H1 (cell line): ENCODE results near the gene NDUFAF3. TPM values are rescaled to one million over a fixed set of nuclear protein-coding genes. Genes with fewer than 3 reads are reported as not detected.

Experiments used
- CTCF ChIA-PET: fragments of 300-600 bp; sonication (Branson Sonifier 250); formaldehyde crosslinking; loops from one replicate; lab custom pipeline; 2021; ENCODE audit not compliant: partially characterized antibody; lab: Charles Lee
- POLR2A ChIA-PET: fragments of 300-600 bp; sonication (Branson Sonifier 250); formaldehyde crosslinking; loops from one replicate; lab custom pipeline; 2021; ENCODE audit warnings: inconsistent platforms; ENCODE audit not compliant: partially characterized antibody; lab: Charles Lee
- DNase-seq, 2 experiments: peaks; one replicate each; pipeline versions ENCODE4 v3.0.0 to v3.0.0-alpha.2; 2010 to 2022; ENCODE audit warnings: low spot score in 2 of 2, low read depth in 1 of 2, mixed read lengths in 1 of 2
- FAIRE-seq: peaks from 2 replicates; lab custom pipeline; 2011; peaks lifted over from hg19 to GRCh38; lab: Jason Lieb, UNC
- H2AFZ ChIP-seq: 2 replicates; pipeline ENCODE4 v1.8.1; 2012; ENCODE audit warnings: low read length, inconsistent platforms
- H2AK5ac ChIP-seq: 2 replicates; pipeline ENCODE4 v1.6.1; 2013; ENCODE audit warnings: low read depth, low read length
- H2BK120ac ChIP-seq: replicated peaks from 2 replicates; pipeline ENCODE3; 2013; ENCODE audit warnings: low read depth, low read length, inconsistent platforms
- H2BK12ac ChIP-seq: 2 replicates; pipeline ENCODE4 v1.6.1; 2013; ENCODE audit warnings: low read depth, low read length
- H2BK15ac ChIP-seq: 2 replicates; pipeline ENCODE4 v1.6.1; 2013; ENCODE audit warnings: low read length
- H2BK20ac ChIP-seq: 2 replicates; pipeline ENCODE4 v1.6.1; 2013; ENCODE audit warnings: low read length
- H2BK5ac ChIP-seq: 2 replicates; pipeline ENCODE4 v1.6.1; 2013; ENCODE audit warnings: low read depth, low read length
- H3K14ac ChIP-seq: 2 replicates; pipeline ENCODE4 v1.6.1; 2013; ENCODE audit warnings: inconsistent platforms; ENCODE audit not compliant: insufficient read length
- H3K18ac ChIP-seq: 2 replicates; pipeline ENCODE4 v1.6.1; 2013; ENCODE audit warnings: low read length; ENCODE audit errors: extremely low read depth
- H3K23ac ChIP-seq: 2 replicates; pipeline ENCODE4 v1.6.1; 2013; ENCODE audit warnings: inconsistent platforms; ENCODE audit not compliant: insufficient read length
- H3K23me2 ChIP-seq: 2 replicates; pipeline ENCODE4 v1.6.1; 2013; ENCODE audit warnings: low read depth, low read length
- H3K27ac ChIP-seq: 2 replicates; pipeline ENCODE4 v1.6.1; 2011; ENCODE audit warnings: low read depth, low read length, inconsistent platforms
- H3K27me3 ChIP-seq, 4 experiments: replicated peaks in 1 of 4; 1 replicate in 1 of 4; 2 replicates in 3 of 4; pipeline versions ENCODE4 v1.6.1 to v1.8.1; 2011 to 2013; ENCODE audit warnings: low read length in 3 of 4, mild to moderate bottlenecking in 3 of 4, inconsistent platforms in 2 of 4, mixed read lengths in 2 of 4, moderate library complexity in 1 of 4; ENCODE audit not compliant: control insufficient read depth in 3 of 4, insufficient read depth in 3 of 4; ENCODE audit errors: extremely low read depth in 1 of 4
- H3K36me3 ChIP-seq, 4 experiments: 2 replicates each; pipeline versions ENCODE4 v1.6.1 to v1.8.1; 2011 to 2013; ENCODE audit warnings: mild to moderate bottlenecking in 4 of 4, low read length in 3 of 4, moderate library complexity in 2 of 4, control low read depth in 1 of 4, inconsistent platforms in 1 of 4; ENCODE audit not compliant: insufficient read depth in 4 of 4, control insufficient read depth in 2 of 4
- H3K4ac ChIP-seq: replicated peaks from 2 replicates; pipeline ENCODE3; 2013; ENCODE audit warnings: low read length, low read depth, mixed read lengths, inconsistent platforms; ENCODE audit not compliant: insufficient read length
- H3K4me1 ChIP-seq, 4 experiments: replicated peaks in 1 of 4; 1 replicate in 1 of 4; 2 replicates in 3 of 4; pipeline versions ENCODE4 v1.6.1 to v1.8.1; 2011 to 2013; ENCODE audit warnings: low read length in 3 of 4, inconsistent platforms in 2 of 4, mixed read lengths in 1 of 4; ENCODE audit not compliant: insufficient read depth in 4 of 4, control insufficient read depth in 3 of 4
- H3K4me2 ChIP-seq, 2 experiments: 2 replicates each; pipeline versions ENCODE4 v1.6.1 to v1.8.1; 2011 to 2013; ENCODE audit warnings: low read depth in 2 of 2, low read length in 2 of 2, control low read depth in 1 of 2, inconsistent platforms in 1 of 2, mild to moderate bottlenecking in 1 of 2; ENCODE audit not compliant: insufficient read depth in 1 of 2
- H3K4me3 ChIP-seq, 4 experiments: fragments of 200-600, 300-600 bp in 1 of 4; sonication (generic), shearing (Covaris generic), sonication (Bioruptor Twin) in 1 of 4; 2 replicates each; pipeline versions ENCODE4 v1.5.1 to v1.8.1; 2011 to 2016; ENCODE audit warnings: low read length in 4 of 4, low read depth in 3 of 4, control low read depth in 2 of 4, inconsistent platforms in 2 of 4, mild to moderate bottlenecking in 2 of 4, mixed read lengths in 1 of 4, moderate library complexity in 1 of 4; ENCODE audit not compliant: insufficient read depth in 2 of 4; ENCODE audit errors: extremely low read depth in 1 of 4
- H3K56ac ChIP-seq: replicated peaks from 2 replicates; pipeline ENCODE3; 2013; ENCODE audit warnings: low read depth, mild to moderate bottlenecking, mixed read lengths, low read length, inconsistent platforms; ENCODE audit not compliant: insufficient read length
- H3K79me1 ChIP-seq: 2 replicates; pipeline ENCODE4 v1.6.1; 2013; ENCODE audit warnings: low read depth, low read length, control low read depth
- H3K79me2 ChIP-seq, 2 experiments: 2 replicates each; pipeline versions ENCODE4 v1.6.1 to v1.8.1; 2012 to 2013; ENCODE audit warnings: low read length in 2 of 2, mild to moderate bottlenecking in 2 of 2, inconsistent platforms in 1 of 2; ENCODE audit not compliant: insufficient read depth in 2 of 2, control insufficient read depth in 1 of 2
- H3K9ac ChIP-seq, 4 experiments: replicated peaks in 1 of 4; 1 replicate in 1 of 4; 2 replicates in 3 of 4; pipeline versions ENCODE4 v1.6.1 to v1.8.1; 2011 to 2013; ENCODE audit warnings: low read depth in 3 of 4, low read length in 3 of 4, control low read depth in 2 of 4, mild to moderate bottlenecking in 2 of 4, moderate library complexity in 2 of 4, inconsistent platforms in 1 of 4; ENCODE audit errors: extremely low read depth in 1 of 4
- H3K9me3 ChIP-seq, 2 experiments: 2 replicates each; pipeline versions ENCODE4 v1.6.1 to v1.8.1; 2012 to 2013; ENCODE audit warnings: mild to moderate bottlenecking in 2 of 2, moderate library complexity in 2 of 2, control low read depth in 1 of 2, inconsistent platforms in 1 of 2, low read depth in 1 of 2, low read length in 1 of 2, mixed read lengths in 1 of 2; ENCODE audit not compliant: insufficient read depth in 2 of 2
- H4K20me1 ChIP-seq, 2 experiments: replicated peaks in 1 of 2; 2 replicates each; pipeline versions ENCODE3 to v1.8.1; 2011 to 2013; ENCODE audit warnings: inconsistent platforms in 2 of 2, low read length in 2 of 2, mild to moderate bottlenecking in 1 of 2; ENCODE audit not compliant: insufficient read depth in 2 of 2, control insufficient read depth in 1 of 2
- H4K5ac ChIP-seq: 2 replicates; pipeline ENCODE4 v1.6.1; 2013; ENCODE audit warnings: low read length, low read depth, mixed read lengths, inconsistent platforms; ENCODE audit not compliant: insufficient read length
- H4K8ac ChIP-seq: 2 replicates; pipeline ENCODE4 v1.8.0; 2013; ENCODE audit warnings: mild to moderate bottlenecking, moderate library complexity, low read length, inconsistent platforms; ENCODE audit not compliant: insufficient read depth; ENCODE audit errors: extremely low read depth
- H4K91ac ChIP-seq: replicated peaks from 2 replicates; pipeline ENCODE3; 2013; ENCODE audit warnings: low read length, mixed read lengths, inconsistent platforms; ENCODE audit not compliant: insufficient read length
- BACH1 ChIP-seq: IDR thresholded peaks from 2 replicates; pipeline ENCODE4 v1.6.1; 2012; ENCODE audit warnings: low read length, improper control_type of control experiment
- BCL11A ChIP-seq, 2 experiments: IDR thresholded peaks; one replicate each; pipeline ENCODE4 v1.6.1; 2011; ENCODE audit warnings: low read depth in 2 of 2, low read length in 2 of 2, mild to moderate bottlenecking in 2 of 2
- HDAC2 ChIP-seq, 2 experiments: fragments of 300-600 bp in 1 of 2; sonication (generic) in 1 of 2; IDR thresholded peaks; 2 replicates each; pipeline ENCODE4 v1.6.1; 2011 to 2012; ENCODE audit warnings: low read depth in 2 of 2, low read length in 2 of 2, mild to moderate bottlenecking in 2 of 2, moderate library complexity in 2 of 2, borderline replicate concordance in 1 of 2, inconsistent platforms in 1 of 2
- HDAC6 ChIP-seq: IDR thresholded peaks from one replicate; pipeline ENCODE4 v1.7.1; 2012; ENCODE audit warnings: low read depth, mild to moderate bottlenecking, inconsistent platforms, low read length, moderate library complexity
- JUND ChIP-seq: IDR thresholded peaks from 2 replicates; pipeline ENCODE4 v1.6.1; 2011; ENCODE audit warnings: mild to moderate bottlenecking, improper control_type of control experiment, low read length
- KDM1A ChIP-seq: fragments of 200-600, 300-600 bp; sonication (generic); IDR thresholded peaks from 2 replicates; pipeline ENCODE4 v1.7.1; 2016; ENCODE audit warnings: mild to moderate bottlenecking, low read length, borderline replicate concordance
- KDM5A ChIP-seq: fragments of 200-600 bp; IDR thresholded peaks from 2 replicates; pipeline ENCODE4 v1.7.1; 2012; ENCODE audit warnings: mild to moderate bottlenecking, low read length, inconsistent platforms, mixed read lengths
- NANOG ChIP-seq: IDR thresholded peaks from 2 replicates; pipeline ENCODE4 v1.6.1; 2011; ENCODE audit warnings: low read length, low read depth, mild to moderate bottlenecking, inconsistent platforms; ENCODE audit not compliant: insufficient read depth, poor library complexity, severe bottlenecking
- SP1 ChIP-seq: IDR thresholded peaks from 2 replicates; pipeline ENCODE4 v1.6.1; 2011; ENCODE audit warnings: low read depth, low read length
- SP4 ChIP-seq: IDR thresholded peaks from 2 replicates; pipeline ENCODE4 v1.6.1; 2012; ENCODE audit warnings: low read length, inconsistent platforms
- TAF1 ChIP-seq: IDR thresholded peaks from 2 replicates; pipeline ENCODE4 v1.6.1; 2011; ENCODE audit warnings: mild to moderate bottlenecking, low read depth, low read length
- TAF7 ChIP-seq: optimal IDR thresholded peaks from 2 replicates; pipeline ENCODE3; 2011; ENCODE audit warnings: low read depth, mild to moderate bottlenecking, inconsistent platforms, low read length, moderate library complexity, borderline replicate concordance
- TCF12 ChIP-seq: IDR thresholded peaks from 2 replicates; pipeline ENCODE4 v1.6.1; 2011; ENCODE audit warnings: low read depth, mild to moderate bottlenecking, low read length
- ZNF274 ChIP-seq: IDR thresholded peaks from 2 replicates; pipeline ENCODE4 v1.7.0; 2012; ENCODE audit warnings: low read length, borderline replicate concordance; ENCODE audit errors: extremely low read depth
- WGBS, 2 experiments: shearing (Covaris generic) in 1 of 2; methylation state at CpG; one replicate each; pipeline versions ENCODE4 v1.1.6 to v1.1.7; 2013 to 2015; ENCODE audit warnings: low lambda C conversion rate in 2 of 2, mixed read lengths in 2 of 2, inconsistent platforms in 1 of 2, low coverage in 1 of 2, missing lambda C conversion rate in 1 of 2; ENCODE audit not compliant: insufficient replicate concordance in 2 of 2, insufficient coverage in 1 of 2, insufficient read length in 1 of 2; ENCODE audit errors: extremely low coverage in 1 of 2, missing lambda C conversion rate in 1 of 2; 5-methylcytosine and 5-hydroxymethylcytosine counted together
- polyA plus RNA-seq, 7 experiments: library from polyadenylated mRNA; depleted of rRNA in 3 of 7; stranded (reverse) in 5 of 7; unstranded in 2 of 7; fragments of >200 nt in 5 of 7; fragments of 200-250 nt in 2 of 7; gene quantifications; 1 replicate in 5 of 7; 2 replicates in 1 of 7; 4 replicates in 1 of 7; pipeline versions ENCODE4 v1.2.1 to v1.2.3, GENCODE V29; 2011 to 2013; ENCODE audit warnings: missing spikeins in 2 of 7, mixed read lengths in 2 of 7
- total RNA-seq: library from RNA; stranded (reverse); fragmentation: NEBNext Ultra II Directional; extraction: Animal tissue kit (Norgen Biotek cat#: 25700); gene quantifications from 2 replicates; pipeline ENCODE4 v1.2.1, GENCODE V29; 2021

The NDUFAF3 gene
- total and polyA plus RNA-seq, 2 of the 8 experiments (the other 6 are each of a cell fraction or from before 2014, with no cell fraction given) = 27.8 to 45.5 TPM

DNA sequence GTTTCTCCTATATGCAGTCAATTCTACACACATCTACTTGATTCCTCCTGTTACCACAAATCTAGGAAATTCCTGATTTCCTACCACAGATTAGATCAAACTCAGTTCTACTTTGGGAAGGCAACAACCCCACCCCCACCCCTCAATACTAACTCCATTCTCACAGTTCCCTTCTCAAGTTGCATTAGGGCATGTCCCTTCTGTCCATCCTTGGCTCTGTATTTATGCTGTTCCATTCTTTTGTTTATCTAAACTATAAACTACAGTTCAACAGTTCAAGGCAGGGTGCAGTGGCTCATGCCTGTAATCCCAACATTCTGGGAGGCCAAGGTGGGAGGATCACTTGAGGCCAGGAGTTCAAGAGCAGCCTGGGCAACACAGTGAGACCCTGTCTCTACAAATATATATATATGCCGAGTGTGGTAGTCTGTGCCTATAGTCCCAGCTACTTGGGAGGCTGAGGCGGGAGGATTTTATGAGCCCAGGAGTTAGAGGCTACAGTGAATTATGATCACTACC lies 32.5 kb downstream of the NDUFAF3 start:
- peaks cover 0 to 11% of the 10 kb centered on the region in 2 experiments for H4K20me1 ChIP-seq
- no peak for FAIRE-seq
- peaks cover 32 to 57% (median 46%) of the 10 kb centered on the region in 4 experiments for H3K36me3 ChIP-seq

More for the DNA sequence above, 32.5 kb downstream of the NDUFAF3 start:
- H3K56ac ChIP-seq = no peak overlapping the region
- no peak overlapping the region for H4K8ac ChIP-seq
- DNase-seq = no peak
- 87% methylated on average over 2 of the region's 2 CpGs; no CpG with 5 or more reads in 1 of the 2 experiments for WGBS, 2 experiments
- no peak overlapping the region for H2AFZ ChIP-seq
- no peaks in the 10 kb centered on the region for H3K23me2 ChIP-seq
- no peak overlapping the region for H3K23ac ChIP-seq
- peaks cover 0 to 17% of the 10 kb centered on the region in 2 experiments; a peak in 2 of 4 replicates for H3K79me2 ChIP-seq
- no peak overlapping the region for H4K91ac ChIP-seq
- H3K79me1 ChIP-seq = peaks cover 12% of the 10 kb centered on the region
- H2BK20ac ChIP-seq = no peak overlapping the region
- H3K4me2 ChIP-seq = no peak overlapping the region
- ChIA-PET POLR2A (interaction anchor here (1.0 to 2.1 kb wide), 3 partner anchors 18 to 39 kb away, joined by 3 to 6 read pairs (median 4); partner anchors contain the start of genes NDUFAF3 and QRICH1), CTCF (interaction anchor here (0.6 kb wide), 1 partner anchor 242 kb away, joined by 4 read pairs; no protein-coding TSS in a partner anchor)
- no peaks in the 10 kb centered on the region for H3K9me3 ChIP-seq
- H3K14ac ChIP-seq = no peak overlapping the region
- H2BK120ac ChIP-seq = no peak overlapping the region
- no peak overlapping the region for H2BK12ac ChIP-seq
- no peak overlapping the region for H2AK5ac ChIP-seq
- no peak overlapping the region for H4K5ac ChIP-seq
- no peak overlapping the region for H2BK15ac ChIP-seq
- H3K4me1 ChIP-seq = no peaks in the 10 kb centered on the region
- H3K4me3 ChIP-seq = no peak overlapping the region
- no peak for TF ChIP-seq ZNF274
- TF ChIP-seq TAF7 = no peak
- no peak for TF ChIP-seq TAF1
- TF ChIP-seq SP4 = no peak
- TF ChIP-seq BCL11A (IDR thresholded peaks at IDR 0.05; ENCODE audit: low read depth in 2 of 2, low read length in 2 of 2) = no peak
- no peak for TF ChIP-seq HDAC6
- TF ChIP-seq BACH1 = no peak
- TF ChIP-seq JUND = no peak
- TF ChIP-seq TCF12 = no peak
- TF ChIP-seq KDM1A = no peak
- TF ChIP-seq SP1 = no peak
- no peak for TF ChIP-seq NANOG
- no peak for TF ChIP-seq HDAC2 (IDR thresholded peaks at IDR 0.05; ENCODE audit: borderline replicate concordance in 1 of 2, low read depth in 2 of 2, low read length in 2 of 2)
- TF ChIP-seq KDM5A = no peak
- no peak overlapping the region for H3K27ac ChIP-seq
- H2BK5ac ChIP-seq = no peak overlapping the region
- H3K27me3 ChIP-seq = no peaks in the 10 kb centered on the region; a peak in 1 of 7 replicates
- no peak overlapping the region for H3K4ac ChIP-seq
- H3K18ac ChIP-seq = no peak overlapping the region
- no peak overlapping the region for H3K9ac ChIP-seq
